T-helper 1 cell (primary cell): Measurements from ENCODE around the gene ARRDC5.
"Not testable (repeated sequence)": the region's sequence is repeated elsewhere in the genome, so short reads cannot be mapped to it uniquely, and the experiment has no call there.

Experiments
- DNase-seq, 5 donors: peaks; one replicate each; pipeline ENCODE4 v3.0.0-alpha.2; 2012 to 2020
- total RNA-seq, 4 donors: gene quantifications; one replicate each; lab custom pipeline; 2026; lab: John Stamatoyannopoulos, UW

Gene ARRDC5
- 2.4 to 9.7 (median 8.8) reads per million in 4 donors for total RNA-seq

- DNase-seq: no peak
These were observed at the start of gene ARRDC5 for GRCh38 chr19:4902796-4903195. Gene ARRDC5 (minus strand): TSS chr19:4902896. CDS start chr19:4902825, 71 bp downstream.

GRCh38 chr19:4951656-4952055 is 49.0 kb upstream of the ARRDC5 start:
- no peak for DNase-seq

DNA sequence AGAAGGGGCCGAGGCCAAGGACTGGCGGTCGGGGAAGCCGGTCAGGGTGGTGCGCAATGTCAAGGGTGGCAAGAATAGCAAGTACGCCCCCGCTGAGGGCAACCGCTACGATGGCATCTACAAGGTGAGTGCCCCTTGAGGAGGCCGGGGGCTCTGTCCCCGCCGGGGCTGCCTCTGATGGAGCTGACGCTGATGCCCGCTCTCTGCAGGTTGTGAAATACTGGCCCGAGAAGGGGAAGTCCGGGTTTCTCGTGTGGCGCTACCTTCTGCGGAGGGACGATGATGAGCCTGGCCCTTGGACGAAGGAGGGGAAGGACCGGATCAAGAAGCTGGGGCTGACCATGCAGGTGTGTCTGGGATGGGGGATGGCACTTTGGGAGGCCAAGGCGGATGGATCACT is 48.0 kb upstream of the ARRDC5 start:
- not testable (repeated sequence) for DNase-seq

DNA sequence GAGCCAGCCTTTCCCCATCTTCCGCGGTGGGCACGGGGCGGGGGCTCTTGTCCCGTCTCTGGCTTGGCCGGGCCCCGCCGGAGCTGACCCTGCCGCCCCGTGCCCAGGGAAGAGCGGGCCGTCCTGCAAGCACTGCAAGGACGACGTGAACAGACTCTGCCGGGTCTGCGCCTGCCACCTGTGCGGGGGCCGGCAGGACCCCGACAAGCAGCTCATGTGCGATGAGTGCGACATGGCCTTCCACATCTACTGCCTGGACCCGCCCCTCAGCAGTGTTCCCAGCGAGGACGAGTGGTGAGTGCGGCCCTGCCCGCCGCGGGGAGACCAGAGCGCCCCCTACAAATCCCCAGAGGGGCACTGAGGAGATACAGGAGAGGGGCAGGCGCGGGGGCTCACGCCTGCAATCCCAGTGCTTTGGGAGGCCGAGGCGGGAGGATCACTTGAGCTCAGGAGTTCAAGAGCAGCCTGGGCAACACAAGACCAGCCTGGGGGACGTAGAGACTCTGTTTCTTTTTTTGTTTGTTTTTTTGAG is 39.0 kb upstream of the ARRDC5 start:
- DNase-seq: not testable (repeated sequence)

DNA sequence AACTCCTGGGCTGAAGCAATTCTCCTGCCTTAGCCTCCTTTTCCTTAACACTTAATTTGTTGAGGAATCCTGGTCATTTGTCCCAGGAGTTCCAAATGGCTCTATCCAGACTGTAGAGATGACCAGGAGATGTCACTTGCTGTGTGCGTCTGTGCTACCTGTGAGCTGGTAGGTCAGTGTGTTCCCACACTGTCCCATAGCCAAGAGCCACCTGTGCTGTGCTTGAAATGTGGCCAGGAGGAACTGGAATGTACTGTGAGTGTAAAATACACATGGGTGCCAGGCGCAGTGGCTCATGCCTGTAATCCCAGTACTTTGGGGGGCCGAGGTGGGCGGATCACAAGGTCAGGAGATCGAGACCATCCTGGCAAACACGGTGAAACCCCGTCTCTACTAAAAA is 36.8 kb upstream of the ARRDC5 start:
- DNase-seq: no peak

DNA sequence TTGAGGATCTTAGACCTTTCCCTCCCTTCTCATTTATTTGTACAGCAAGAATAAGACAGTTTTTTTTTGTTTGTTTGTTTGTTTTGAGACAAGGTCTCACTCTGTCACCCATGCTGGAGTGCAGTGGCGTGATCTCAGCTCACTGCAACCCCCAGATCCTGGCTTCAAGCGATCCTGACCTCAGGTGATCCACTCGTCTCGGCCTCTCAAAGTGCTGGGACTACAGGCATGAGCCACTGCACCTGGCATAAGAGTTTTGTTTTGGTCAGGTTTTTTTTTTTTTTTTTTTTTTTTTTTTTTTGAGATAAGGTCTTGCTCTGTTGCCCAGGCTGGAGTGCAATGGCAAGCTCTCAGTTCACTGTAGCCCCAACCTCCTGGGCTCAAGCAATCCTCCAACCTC is 35.8 kb upstream of the ARRDC5 start:
- not testable (repeated sequence) for DNase-seq

DNA sequence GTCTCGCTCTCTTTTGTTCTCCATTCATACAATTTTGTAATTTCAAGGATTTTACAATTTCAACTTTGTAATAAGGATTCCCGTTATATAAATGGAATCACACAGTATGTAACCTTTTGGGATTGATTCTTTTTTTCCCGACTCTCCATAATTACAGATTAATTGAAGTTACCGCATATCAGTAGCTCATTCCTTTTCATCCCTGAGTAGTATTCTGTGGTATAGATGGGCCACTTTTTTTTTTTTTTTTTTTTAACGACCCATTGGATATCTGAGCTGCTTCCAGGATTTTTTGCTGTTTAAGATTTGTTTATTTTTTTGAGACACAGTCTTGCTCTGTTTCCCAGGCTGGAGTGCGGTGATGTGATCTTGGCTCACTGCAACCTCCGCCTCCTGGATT is 34.4 kb upstream of the ARRDC5 start:
- no peak for DNase-seq

- no peak for DNase-seq
These were observed 32.7 kb upstream of the ARRDC5 start for GRCh38 chr19:4935444-4935843.

DNA sequence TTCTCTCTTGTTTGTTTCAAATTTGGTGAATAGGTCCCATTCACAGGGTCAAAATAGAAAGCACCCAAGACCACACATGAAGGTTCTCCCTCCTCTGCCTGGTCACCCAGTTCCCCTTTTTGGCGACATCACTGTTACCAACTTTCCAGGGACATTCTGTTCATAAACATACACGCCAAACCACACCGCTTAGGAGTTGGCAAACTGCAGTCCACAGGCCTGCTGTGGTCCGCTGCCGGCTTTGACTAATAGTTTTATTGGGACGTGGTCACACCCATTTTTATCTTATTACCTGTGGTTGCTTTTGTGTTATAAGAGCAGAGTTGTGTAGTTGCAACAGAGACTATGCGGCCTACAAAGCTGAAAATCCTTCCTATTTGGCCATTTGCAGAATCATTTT is 30.8 kb upstream of the ARRDC5 start:
- DNase-seq: no peak

DNA sequence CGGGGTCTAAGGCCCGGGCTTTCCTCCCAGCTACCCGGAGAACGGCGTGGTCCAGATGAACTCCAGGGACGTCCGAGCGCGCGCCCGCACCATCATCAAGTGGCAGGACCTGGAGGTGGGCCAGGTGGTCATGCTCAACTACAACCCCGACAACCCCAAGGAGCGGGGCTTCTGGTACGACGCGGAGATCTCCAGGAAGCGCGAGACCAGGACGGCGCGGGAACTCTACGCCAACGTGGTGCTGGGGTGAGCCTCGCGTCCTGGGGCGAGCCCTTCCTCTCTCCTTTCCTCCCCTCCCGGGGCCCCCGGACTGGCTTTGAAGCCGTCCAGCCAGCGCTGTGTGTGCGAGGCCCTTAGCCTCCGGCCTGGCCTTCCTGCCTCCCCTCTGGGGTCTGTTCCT is 30.0 kb upstream of the ARRDC5 start:
- no peak for DNase-seq

DNA sequence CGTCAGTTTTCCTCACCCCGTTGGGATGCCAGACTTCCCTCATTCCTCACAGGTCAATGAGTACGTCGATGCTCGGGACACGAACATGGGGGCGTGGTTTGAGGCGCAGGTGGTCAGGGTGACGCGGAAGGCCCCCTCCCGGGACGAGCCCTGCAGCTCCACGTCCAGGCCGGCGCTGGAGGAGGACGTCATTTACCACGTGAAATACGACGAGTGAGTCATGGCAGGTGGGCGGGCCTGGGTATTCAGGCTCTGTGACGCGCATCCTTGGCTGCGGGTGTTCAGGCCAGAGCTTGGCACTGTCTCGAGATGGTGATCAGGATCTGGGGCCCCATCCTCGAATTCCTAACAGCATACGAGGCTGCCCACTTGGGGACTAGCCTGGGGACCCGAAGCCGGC is 28.0 kb upstream of the ARRDC5 start:
- DNase-seq: no peak

GRCh38 chr19:4929186-4929585 is 26.5 kb upstream of the ARRDC5 start:
- DNase-seq: no peak

DNA sequence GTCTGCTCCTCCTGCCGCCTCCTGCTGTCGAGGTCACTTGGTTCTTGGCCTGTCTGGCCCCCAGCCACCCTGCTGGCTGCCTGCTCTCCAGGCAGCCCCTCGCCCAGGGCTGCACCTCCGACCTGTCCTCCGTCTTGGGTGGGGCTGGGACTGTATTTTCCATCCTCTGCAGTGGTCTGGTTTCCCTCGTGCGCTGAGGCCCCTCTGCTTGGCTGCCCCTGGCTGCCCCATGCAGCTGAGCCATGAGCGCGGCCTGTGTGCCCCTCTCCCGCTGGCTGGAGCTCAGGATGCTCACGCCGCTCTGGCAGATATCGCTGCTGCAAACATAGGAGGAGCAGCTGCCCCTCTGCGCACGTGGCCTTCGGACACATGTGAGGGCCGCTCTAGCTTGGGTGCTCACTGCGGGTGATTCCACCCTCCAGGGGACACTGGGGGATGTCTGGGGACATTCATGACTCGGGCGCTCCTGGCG is 20.6 kb upstream of the ARRDC5 start:
- DNase-seq: no peak

GRCh38 chr19:4922530-4923275 is 20.0 kb upstream of the ARRDC5 start:
- no peak for DNase-seq

- DNase-seq: peak in 3 of 5 donors; percentile 19 to 46 (median 40)
These were observed 13.8 kb upstream of the ARRDC5 start for GRCh38 chr19:4916292-4917082.

DNA sequence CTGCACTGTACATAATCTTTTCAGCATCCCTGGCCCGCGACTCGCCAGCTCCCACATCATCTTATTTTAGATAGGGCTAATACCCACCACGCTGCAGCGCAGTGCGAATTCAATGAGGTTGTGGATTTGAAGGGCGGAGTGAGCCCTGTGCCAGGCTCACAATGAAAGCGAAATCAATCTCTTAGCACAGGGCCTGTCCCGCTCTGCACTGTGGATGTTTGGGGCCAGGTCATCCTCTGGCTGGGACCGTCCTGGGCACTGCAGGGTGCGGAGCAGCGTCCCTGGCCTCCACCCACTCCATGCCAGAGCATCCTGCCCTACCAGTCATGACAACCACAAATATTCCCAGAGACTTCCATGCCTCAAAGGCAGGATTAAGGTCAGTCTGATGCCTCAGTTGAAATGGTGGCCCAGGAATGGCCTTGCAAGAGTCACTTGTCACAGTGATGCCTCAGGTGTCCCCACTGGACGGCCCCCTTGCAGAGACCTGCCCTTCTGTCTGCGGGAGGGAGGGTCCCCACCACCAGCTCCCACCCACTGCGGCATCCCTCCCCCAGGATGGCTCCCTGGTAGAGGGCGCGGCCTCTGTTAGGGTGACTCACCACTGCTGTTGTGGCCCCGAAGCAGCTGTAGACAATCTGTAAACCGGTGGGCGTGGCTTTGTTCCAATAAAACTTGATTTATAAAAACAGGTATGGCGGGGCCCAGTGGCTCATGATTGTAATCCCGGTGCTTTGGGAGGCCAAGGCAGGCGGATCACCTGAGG is 12.2 kb upstream of the ARRDC5 start:
- peak; percentile 42 to 77 (median 67) for DNase-seq

GRCh38 chr19:4913996-4914735 is 11.5 kb upstream of the ARRDC5 start:
- DNase-seq: peak in 3 of 5 donors; percentile 10 to 53 (median 15)

GRCh38 chr19:4911786-4912672 is 9.3 kb upstream of the ARRDC5 start:
- peak in 4 of 5 donors; percentile 49 to 70 (median 56) for DNase-seq

DNA sequence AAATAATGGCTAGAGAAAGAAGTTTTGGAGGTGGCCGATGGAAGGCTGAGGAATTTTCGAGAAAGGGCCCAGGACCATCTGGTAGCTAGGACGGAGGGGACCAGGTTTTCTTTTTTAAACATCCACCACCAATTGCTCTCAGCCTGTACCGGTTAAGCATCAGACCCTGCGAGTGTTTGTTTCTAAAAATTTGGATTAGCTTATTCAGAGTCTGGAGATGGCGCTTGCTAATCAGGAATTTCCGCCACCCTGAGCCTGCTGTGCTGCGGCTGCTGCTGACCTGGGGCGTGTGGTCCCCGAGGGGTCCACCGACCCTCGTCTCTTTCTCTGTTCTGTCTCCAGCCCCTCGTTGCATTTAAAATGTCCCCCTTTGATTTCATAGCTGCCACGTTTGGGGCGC is 8.6 kb upstream of the ARRDC5 start:
- DNase-seq: no peak

DNA sequence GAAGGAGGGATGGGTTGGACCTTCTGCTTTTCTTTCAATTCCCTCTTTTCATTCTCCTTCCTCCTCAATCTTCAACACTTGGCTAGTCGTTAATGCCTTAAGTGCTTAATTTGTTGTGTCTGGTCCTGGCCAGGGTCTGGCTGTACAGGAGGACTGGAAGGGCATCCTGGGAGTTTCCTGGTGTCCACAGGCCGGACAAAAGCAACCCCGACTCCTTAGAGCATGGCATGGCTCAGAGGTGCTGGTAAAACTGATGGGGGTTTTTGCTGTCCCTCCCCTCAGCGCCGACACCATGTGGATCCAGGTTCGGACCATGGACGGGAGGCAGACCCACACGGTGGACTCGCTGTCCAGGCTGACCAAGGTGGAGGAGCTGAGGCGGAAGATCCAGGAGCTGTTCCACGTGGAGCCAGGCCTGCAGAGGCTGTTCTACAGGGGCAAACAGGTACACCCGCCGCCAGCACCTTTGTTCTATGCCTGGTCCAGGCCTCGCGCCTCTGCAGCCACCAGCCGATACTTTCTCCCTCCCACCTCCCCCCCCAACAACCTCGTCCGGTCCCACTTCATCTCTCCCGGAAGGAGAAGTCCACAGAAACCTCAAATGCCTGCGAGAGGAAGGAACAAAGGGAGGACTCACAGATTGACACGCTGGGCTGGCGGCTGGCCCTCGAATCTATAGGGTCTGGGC is 8.0 kb upstream of the ARRDC5 start:
- peak in 1 of 5 donors; percentile 33 for DNase-seq
